GM13976 (cell line): ENCODE results near the gene VIPR2.

Experiments used
- DNase-seq: peaks from one replicate; pipeline ENCODE4 v3.0.0; 2012; ENCODE audit warnings: low spot score
- in situ Hi-C: fragments of 300-500 bp; cut with MboI; formaldehyde crosslinking; loops from one replicate; pipeline ENCODE4 v1.12.0; 2022; ENCODE audit warnings: low sequenced_read_pairs, mixed read lengths, inconsistent platforms; ENCODE audit not compliant: unreplicated experiment
- TF ChIP-seq, protein P1 (sequence below): IDR thresholded peaks from 2 replicates; pipeline ENCODE4 v1.5.1; 2012; ENCODE audit warnings: borderline replicate concordance, mild to moderate bottlenecking; ENCODE audit not compliant: insufficient read depth; ENCODE audit errors: extremely low read depth, missing control alignments, control extremely low read depth

The VIPR2 gene

DNA sequence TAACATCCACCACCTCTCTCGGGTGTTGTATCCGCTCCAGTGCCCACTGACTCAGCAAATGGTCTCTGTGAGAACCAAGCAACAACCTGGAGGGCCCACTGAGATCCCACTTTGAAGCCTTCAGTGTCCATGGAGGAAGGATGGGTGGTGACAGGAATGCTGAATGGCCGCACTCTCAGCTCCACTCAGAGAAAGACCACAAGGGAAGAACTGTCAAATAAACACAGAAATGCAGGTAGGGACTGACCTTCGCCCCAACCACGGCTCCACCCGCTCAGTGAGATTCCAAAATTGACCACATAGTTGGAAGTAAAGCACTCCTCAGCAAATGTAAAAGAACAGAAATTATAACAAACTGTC, 65.8 kb downstream of the VIPR2 start:
- TF ChIP-seq, protein P1, sequence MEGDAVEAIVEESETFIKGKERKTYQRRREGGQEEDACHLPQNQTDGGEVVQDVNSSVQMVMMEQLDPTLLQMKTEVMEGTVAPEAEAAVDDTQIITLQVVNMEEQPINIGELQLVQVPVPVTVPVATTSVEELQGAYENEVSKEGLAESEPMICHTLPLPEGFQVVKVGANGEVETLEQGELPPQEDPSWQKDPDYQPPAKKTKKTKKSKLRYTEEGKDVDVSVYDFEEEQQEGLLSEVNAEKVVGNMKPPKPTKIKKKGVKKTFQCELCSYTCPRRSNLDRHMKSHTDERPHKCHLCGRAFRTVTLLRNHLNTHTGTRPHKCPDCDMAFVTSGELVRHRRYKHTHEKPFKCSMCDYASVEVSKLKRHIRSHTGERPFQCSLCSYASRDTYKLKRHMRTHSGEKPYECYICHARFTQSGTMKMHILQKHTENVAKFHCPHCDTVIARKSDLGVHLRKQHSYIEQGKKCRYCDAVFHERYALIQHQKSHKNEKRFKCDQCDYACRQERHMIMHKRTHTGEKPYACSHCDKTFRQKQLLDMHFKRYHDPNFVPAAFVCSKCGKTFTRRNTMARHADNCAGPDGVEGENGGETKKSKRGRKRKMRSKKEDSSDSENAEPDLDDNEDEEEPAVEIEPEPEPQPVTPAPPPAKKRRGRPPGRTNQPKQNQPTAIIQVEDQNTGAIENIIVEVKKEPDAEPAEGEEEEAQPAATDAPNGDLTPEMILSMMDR = no peak

DNA sequence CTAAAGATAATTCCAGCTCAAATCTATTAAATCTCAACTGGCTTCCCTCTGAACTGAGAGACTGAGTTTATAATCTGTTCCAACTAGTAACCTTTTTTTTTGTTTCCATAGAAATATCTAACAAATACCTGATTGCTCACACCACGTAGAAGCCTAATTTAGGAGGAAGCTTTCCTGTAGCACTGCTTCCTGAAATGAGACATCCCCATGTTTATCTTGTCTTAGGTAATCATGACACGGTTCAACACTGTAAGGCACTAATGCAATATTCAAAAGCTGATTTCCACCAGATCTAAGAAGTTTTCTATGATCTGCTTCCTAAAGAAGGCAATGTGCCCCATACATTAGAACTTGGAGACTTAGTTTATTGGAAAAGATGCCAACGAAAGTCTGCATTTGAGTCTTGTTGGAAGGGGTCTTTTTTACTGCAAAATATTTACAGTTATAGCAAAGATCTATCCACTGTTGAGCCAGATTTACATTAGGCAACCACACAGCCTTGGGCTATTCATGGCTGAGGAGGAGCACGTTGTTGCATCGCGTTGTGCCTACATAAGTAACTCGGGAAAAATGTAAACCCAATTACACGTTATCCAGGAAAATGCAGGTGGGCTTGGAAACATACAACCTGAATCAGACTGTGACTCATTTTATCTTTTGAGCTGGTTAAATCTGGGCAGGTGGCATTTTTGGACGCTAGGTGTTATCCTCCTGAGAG, 66.3 kb downstream of the VIPR2 start:
- TF ChIP-seq, protein P1 = no peak
- DNase-seq = no peak
- in situ Hi-C loops = no loop called here

More for the DNA sequence above, 65.8 kb downstream of the VIPR2 start:
- no peak for DNase-seq
- in situ Hi-C loops = no loop called here

DNA sequence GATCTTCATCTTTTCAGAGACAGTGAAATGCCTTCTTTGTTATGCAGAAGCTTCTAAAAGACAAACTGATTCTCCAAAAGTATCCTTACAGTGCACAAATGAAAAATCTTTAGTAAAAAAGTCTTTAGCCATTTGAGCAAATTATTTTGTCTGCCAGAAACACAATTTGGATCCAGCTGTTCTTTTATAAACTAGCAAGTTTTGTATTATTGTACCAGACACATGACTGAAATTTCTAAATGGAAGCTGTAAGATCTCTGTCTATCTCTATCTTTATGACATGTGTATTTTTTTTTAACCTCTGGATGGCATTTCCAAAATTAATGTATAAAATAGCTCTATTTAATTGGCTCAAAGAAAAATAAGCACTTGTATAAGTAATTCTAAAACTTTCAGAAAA, 68.3 kb downstream of the VIPR2 start:
- in situ Hi-C loops = no loop called here
- TF ChIP-seq, protein P1 = no peak
- DNase-seq = no peak

DNA sequence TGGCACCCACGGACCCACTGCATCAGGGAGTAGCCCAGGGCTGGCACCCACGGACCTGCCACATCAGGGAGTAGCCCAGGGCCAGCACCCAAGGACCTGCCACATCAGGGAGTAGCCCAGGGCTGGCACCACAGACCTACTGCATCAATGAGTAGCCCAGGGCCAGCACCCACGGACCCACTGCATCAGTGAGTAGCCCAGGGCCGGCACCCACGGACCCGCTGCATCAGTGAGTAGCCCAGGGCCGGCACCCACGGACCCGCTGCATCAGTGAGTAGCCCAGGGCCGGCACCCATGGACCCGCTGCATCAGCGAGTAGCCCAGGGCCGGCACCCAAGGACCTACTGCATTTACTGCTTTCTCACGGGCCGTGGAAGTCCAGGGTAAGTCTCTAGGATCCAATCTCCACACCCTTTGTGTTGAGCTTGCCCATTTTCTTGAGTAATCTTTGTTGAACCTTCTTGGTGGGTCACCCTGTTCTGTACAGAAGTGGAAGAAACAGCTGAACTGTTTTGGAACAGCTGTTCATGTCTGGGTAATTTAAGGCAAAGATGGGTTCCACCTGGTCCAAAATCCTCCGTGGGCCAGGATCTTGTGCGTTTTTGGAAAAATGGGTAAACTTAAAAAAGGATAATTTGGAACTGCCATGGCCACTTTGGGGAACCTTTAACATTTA, 69.0 kb downstream of the VIPR2 start:
- TF ChIP-seq, protein P1 = no peak
- in situ Hi-C loops = no loop called here
- no peak for DNase-seq

DNA sequence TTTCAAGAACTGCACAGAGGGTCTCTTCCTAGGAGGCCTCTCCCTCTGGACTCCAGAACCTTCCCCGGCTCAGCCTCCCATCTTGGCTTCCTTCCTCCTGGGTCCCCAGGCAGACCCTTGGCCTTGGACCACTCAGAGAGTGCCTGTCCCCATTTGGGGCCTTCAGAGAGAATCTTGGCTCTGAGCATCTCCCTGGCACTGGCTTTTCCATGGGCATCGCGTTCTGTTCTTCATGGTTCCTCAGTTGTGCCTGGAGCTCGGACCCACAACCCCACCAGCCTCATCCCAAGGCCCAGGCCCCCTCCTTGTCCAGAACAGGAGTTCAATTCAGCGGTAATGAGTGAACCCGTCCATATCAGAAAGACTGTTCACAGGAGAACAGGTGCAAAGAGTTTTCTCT, 73.4 kb downstream of the VIPR2 start:
- TF ChIP-seq, protein P1 = no peak
- DNase-seq = no peak
- in situ Hi-C loops = no loop called here

DNA sequence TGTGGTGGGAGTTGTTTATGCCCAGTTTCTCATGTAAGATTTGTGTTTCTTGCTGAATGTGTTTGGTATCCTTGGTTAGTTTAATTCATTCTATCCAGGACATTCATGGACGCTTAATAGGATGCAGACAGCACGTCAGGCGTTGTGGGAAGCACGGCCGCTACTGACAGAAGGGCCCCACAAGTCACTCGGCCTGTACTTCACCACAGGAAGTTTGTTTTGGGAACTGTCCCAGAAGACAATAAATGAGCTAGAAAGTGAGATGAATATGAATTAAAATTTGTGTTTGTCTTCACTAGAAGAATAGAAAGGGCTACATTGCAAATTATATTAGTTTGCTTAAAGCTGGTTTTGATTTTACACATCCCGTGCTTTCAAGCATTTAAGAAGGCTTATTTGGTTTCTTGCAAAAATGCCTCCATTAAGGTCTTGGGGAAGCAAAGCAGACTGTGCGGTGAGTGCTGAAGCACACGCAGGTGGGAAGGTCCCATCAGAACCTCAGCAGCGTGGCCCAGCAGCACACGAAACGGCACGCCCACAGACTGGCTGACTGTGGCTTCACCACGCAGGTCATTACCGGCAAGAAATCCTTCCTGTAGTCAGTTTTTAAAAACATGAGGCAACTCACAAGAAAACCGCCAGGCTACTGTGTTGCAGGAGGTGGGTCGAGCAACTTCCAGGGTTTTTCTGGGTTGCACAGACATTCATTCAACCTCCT, 74.1 kb downstream of the VIPR2 start:
- in situ Hi-C loops = no loop called here
- TF ChIP-seq, protein P1 = no peak
- no peak for DNase-seq
